Measurements from ENCODE around the gene NPAS3. TPM values are rescaled to one million over a fixed set of nuclear protein-coding genes. Genes with fewer than 3 reads are reported as not detected.

The NPAS3 gene
- total RNA-seq, 4 donors from 2014 or later: 0.51 to 15.2 (median 6.6) TPM

DNA sequence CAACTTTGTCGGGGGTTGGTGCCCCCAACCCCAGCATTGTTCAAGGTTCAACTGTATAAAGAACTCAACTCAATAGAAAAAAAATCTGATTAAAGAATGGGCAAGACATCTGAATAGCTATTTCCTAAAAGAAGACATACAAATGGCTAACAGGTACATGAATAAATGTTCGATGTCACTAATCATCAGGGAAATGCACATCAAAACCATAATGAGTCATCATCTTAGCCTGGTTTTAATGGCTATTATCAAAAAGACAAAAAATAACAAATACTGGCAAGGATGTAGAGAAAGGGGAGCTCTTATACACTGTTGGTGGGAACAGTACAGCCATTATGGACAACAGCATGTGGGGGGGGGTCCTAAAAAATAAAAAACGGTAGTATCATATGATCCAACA lies 28.7 kb downstream of the NPAS3 start:
- TF ChIP-seq, protein P1, sequence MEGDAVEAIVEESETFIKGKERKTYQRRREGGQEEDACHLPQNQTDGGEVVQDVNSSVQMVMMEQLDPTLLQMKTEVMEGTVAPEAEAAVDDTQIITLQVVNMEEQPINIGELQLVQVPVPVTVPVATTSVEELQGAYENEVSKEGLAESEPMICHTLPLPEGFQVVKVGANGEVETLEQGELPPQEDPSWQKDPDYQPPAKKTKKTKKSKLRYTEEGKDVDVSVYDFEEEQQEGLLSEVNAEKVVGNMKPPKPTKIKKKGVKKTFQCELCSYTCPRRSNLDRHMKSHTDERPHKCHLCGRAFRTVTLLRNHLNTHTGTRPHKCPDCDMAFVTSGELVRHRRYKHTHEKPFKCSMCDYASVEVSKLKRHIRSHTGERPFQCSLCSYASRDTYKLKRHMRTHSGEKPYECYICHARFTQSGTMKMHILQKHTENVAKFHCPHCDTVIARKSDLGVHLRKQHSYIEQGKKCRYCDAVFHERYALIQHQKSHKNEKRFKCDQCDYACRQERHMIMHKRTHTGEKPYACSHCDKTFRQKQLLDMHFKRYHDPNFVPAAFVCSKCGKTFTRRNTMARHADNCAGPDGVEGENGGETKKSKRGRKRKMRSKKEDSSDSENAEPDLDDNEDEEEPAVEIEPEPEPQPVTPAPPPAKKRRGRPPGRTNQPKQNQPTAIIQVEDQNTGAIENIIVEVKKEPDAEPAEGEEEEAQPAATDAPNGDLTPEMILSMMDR (IDR thresholded peaks at IDR 0.05): no peak
- no peak for TF ChIP-seq POLR2A (IDR thresholded peaks at IDR 0.05)
- H3K36me3 ChIP-seq: no peaks in the 10 kb centered on the region
- no peak overlapping the region for H3K27ac ChIP-seq
- no peak for DNase-seq
- no peaks in the 10 kb centered on the region for H3K9me3 ChIP-seq
- no peaks in the 10 kb centered on the region for H3K4me1 ChIP-seq
- no peak overlapping the region for H3K4me3 ChIP-seq
- H3K27me3 ChIP-seq: no peaks in the 10 kb centered on the region
- intact Hi-C loops (cut with DNase I; ENCODE audit: low total_unique reads): no loop called here

DNA sequence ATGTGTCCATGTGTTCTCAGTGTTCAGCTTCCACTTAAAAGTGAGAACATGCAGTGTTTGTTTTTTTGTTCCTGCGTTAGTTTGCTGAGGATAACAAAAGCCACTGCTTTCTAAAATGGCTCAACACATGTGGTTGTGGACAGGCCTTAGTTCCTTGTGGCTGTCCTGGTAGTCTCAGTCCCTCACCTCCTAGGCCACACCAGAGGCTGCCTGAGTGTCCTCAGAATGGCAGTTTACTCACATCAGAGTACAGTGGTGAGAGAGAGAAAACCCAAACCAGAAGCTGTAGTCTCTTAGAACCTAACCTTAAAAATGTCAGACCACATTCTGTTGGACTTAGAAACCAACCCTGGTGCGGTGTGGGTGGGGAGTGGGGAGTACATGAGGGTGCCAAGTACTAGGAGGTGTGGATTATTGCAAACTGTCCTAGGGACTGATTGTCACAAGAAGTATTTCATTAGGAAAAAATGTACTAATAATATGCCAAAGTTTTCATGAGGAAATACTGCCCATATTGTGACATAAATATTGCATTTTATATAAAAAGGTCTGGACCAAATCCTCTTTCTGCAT lies 30.4 kb downstream of the NPAS3 start:
- Histone ChIP-seq H3K27ac (no peak overlapping the region), H3K27me3 (no peaks in the 10 kb centered on the region), H3K36me3 (no peaks in the 10 kb centered on the region), H3K9me3 (no peaks in the 10 kb centered on the region), H3K4me3 (no peak overlapping the region), H3K4me1 (no peaks in the 10 kb centered on the region)
- DNase-seq: no peak
- intact Hi-C loops (cut with DNase I; ENCODE audit: low total_unique reads): no loop called here
- TF ChIP-seq, protein P1 (IDR thresholded peaks at IDR 0.05): no peak
- no peak for TF ChIP-seq POLR2A (IDR thresholded peaks at IDR 0.05)

DNA sequence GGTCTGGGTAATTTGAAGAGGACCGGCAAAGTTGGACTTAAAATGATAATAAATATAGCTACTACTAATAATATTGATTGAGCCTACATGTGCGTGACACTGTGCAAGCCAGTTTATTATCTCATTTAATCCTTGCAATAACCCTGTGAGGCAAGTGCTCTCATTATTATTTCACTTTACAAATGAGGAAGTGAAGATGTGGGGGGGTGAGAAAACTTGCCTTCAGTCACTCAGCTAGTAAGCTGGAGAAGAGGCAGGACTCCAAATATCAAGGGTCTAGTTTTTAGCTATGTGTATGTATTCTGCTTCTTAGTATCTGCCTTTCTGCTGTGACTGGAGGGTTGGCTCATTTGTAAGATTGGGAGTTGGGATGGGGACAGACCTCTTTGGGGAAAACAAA lies 39.2 kb downstream of the NPAS3 start:
- Histone ChIP-seq H3K4me1 (no peaks in the 10 kb centered on the region), H3K27ac (no peak overlapping the region), H3K27me3 (no peaks in the 10 kb centered on the region), H3K9me3 (no peaks in the 10 kb centered on the region), H3K4me3 (no peak overlapping the region), H3K36me3 (no peaks in the 10 kb centered on the region)
- no peak for DNase-seq
- TF ChIP-seq, protein P1 (IDR thresholded peaks at IDR 0.05): no peak
- no peak for TF ChIP-seq POLR2A (IDR thresholded peaks at IDR 0.05)
- intact Hi-C loops (cut with DNase I; ENCODE audit: low total_unique reads): no loop called here

DNA sequence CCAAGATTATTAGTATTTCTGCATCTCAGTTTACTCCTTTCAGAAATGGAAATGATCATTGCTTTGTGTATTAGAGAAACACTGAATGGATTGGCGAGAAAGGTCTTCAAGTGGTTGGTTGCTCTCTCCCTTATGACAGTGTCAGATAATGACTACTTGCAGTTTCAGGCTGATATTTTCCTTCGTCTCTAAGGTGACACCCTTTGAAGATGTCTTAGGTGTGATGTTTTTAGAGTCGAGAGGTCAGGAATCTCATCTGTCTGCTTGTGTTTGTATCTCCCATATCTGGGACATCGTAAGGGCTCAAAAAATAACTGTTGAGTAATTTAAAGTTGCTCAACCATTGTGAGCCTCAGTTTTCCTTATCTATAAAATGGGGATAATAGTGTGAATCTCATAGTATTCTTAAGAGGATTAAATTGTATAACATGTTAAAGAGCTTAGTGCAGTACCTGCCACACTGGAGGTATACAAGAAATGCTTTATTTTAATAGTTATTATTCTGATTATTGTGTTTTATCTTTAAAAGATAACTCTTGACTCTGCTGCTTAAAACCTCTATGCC lies 40.1 kb downstream of the NPAS3 start:
- H3K4me3 ChIP-seq: no peak overlapping the region
- H3K27me3 ChIP-seq: no peaks in the 10 kb centered on the region
- H3K27ac ChIP-seq: no peak overlapping the region
- H3K9me3 ChIP-seq: no peaks in the 10 kb centered on the region
- no peaks in the 10 kb centered on the region for H3K36me3 ChIP-seq
- no peak for DNase-seq
- no peak for TF ChIP-seq POLR2A (IDR thresholded peaks at IDR 0.05)
- TF ChIP-seq, protein P1 (IDR thresholded peaks at IDR 0.05): no peak
- intact Hi-C loops (cut with DNase I; ENCODE audit: low total_unique reads): no loop called here
- H3K4me1 ChIP-seq: no peaks in the 10 kb centered on the region

DNA sequence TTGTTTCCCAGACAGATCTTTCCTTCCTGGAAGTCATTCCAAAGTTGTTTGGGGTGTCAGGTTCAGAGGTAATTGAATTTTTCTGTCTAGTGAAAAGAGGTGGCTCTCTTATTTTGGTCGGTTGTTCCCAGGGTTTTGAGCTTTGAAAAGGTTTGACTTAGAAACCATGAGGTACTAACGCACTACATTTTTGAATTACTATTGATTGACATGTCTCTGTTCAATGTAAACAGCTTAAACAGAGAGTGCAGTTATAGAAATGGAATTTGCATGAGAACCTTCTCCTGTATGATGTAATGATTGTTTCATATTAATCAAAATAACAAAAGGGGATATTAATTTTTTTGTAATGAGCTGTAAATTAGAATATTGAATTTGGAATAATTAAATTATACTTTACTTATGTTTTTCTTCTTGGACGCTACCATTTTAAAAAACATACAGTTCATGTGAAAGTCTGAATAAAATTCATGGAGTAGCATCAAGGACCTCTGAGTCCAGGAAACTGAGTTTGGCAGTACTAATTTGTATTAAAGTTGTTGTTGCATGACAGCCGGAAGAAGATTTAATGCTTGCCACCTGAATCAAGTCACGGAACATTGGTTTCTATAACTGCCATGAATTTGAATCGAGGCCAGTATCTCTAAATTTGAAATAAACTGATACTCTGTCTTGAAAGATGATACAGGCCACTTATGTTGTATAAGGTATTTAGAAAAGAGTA lies 41.7 kb downstream of the NPAS3 start:
- no peaks in the 10 kb centered on the region for H3K4me1 ChIP-seq
- H3K36me3 ChIP-seq: no peaks in the 10 kb centered on the region
- H3K27me3 ChIP-seq: no peaks in the 10 kb centered on the region
- no peak overlapping the region for H3K4me3 ChIP-seq
- no peaks in the 10 kb centered on the region for H3K9me3 ChIP-seq
- H3K27ac ChIP-seq: no peak overlapping the region
- no peak for DNase-seq
- intact Hi-C loops (cut with DNase I; ENCODE audit: low total_unique reads): no loop called here
- TF ChIP-seq, protein P1 (IDR thresholded peaks at IDR 0.05): no peak
- TF ChIP-seq POLR2A (IDR thresholded peaks at IDR 0.05): no peak

Data from uterus (tissue), 4 donors.